Middle frontal gyrus (tissue), 1 donor: ENCODE measurements around the gene CYB5R3.
"Not testable (repeated sequence)": the region's sequence is repeated elsewhere in the genome, so short reads cannot be mapped to it uniquely, and the experiment has no call there.

Experiments
- DNase-seq: peaks from one replicate; pipeline ENCODE4 v3.0.0-alpha.2; 2015; ENCODE audit warnings: low spot score; ENCODE audit errors: extremely low spot score

CYB5R3 gene

DNA sequence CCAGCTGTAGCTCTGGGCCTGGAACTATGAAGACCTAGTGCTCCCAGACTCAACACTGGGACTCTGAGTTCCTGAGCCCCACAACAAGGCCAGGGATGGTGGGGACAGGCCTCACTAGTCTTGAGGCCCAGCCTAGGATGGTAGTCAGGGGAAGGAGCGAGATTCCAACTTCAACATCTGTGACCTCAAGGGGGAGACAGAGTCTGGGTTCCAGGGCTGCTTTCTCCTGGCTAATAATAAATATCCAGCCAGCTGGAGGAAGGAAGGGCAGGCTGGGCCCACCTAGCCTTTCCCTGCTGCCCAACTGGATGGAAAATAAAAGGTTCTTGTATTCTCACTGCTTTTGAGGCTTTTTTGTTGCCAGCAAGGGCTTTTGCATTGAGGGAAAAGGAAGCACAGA, 75.1 kb downstream of the CYB5R3 start:
- DNase-seq: not testable (repeated sequence)

DNA sequence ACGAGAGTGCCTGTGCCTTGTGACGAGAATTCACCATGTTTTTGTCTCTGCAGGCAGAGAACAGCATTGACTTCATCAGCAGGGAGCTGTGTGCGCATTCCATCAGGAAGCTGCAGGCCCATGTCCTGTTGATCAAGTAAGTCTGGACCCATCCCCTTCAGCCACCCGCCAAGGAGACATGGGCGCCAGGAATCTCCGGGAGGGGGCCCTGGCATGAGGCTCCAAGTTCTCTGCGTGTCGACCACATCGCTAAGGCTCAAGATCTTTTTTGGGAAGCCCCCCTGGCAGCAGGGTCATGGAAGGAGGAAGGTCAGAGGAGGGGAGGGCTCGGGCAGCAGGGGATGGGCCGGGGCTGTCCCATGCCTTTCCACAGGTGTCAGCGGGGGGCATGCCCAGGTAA, 78.1 kb downstream of the CYB5R3 start:
- DNase-seq: not testable (repeated sequence)

DNA sequence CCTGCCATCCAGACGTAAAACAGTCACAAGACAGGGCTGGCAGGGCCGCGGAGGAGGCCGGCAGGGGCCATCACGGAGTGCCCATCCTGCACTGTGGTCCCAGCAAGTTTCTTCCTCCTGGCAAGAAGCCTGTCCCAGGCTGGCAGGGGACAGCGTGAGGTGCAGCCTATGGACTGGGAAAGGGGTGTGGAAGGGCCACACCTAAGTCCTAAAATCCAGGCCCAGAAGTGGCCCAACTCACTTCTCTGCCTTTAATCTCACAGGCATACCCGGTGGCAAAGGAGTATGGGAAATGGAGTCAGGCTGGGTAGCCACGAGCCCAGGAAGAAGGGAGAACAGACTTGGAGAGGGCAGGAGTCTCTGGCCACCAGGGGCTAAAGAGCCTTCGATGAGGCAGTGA, 78.6 kb downstream of the CYB5R3 start:
- DNase-seq: not testable (repeated sequence)

DNA sequence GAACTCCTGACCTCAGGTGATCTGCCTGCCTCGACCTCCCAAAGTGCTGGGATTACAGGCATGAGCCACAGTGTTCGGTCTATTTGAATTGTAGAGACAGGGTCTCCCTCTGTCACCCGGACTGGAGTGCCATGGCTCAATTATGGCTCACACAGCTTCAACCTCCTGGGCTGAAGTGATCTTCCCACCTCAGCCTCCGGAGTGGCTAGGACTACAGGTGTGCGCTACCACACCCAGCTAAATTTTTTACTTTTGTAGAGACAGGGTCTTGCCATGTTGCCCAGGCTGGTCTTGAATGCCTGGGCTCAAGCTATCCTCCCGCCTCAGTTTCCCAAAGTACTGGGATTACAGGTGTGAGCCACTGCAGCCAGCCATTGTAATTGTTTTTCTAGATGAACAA, 81.2 kb downstream of the CYB5R3 start:
- DNase-seq: not testable (repeated sequence)
